ENCODE data around the gene SPDYE6.
"Not testable (repeated sequence)": the region's sequence is repeated elsewhere in the genome, so short reads cannot be mapped to it uniquely, and the experiment has no call there.

The SPDYE6 gene

GRCh38 chr7:102363549-102364393 is 7.5 kb upstream of the SPDYE6 start:
- DNase-seq (ENCODE audit: low spot score), result peak; percentile 95

GRCh38 chr7:102346983-102347382 is 9.3 kb downstream of the SPDYE6 start:
- DNase-seq (ENCODE audit: low spot score), result not testable (repeated sequence)

- not testable (repeated sequence) for DNase-seq (ENCODE audit: low spot score)
Observed at GRCh38 chr7:102340599-102341368, 15.5 kb downstream of the SPDYE6 start.

GRCh38 chr7:102337420-102337819 is 18.8 kb downstream of the SPDYE6 start:
- not testable (repeated sequence) for DNase-seq (ENCODE audit: low spot score)

GRCh38 chr7:102337002-102337401 is 19.2 kb downstream of the SPDYE6 start:
- not testable (repeated sequence) for DNase-seq (ENCODE audit: low spot score)

GRCh38 chr7:102335574-102335973 is 20.7 kb downstream of the SPDYE6 start:
- not testable (repeated sequence) for DNase-seq (ENCODE audit: low spot score)

GRCh38 chr7:102330666-102331460 is 25.4 kb downstream of the SPDYE6 start:
- not testable (repeated sequence) for DNase-seq (ENCODE audit: low spot score)

- not testable (repeated sequence) for DNase-seq (ENCODE audit: low spot score)
Observed at GRCh38 chr7:102329366-102329765, 26.9 kb downstream of the SPDYE6 start.

- DNase-seq (ENCODE audit: low spot score), result not testable (repeated sequence)
Observed at GRCh38 chr7:102328863-102329262, 27.4 kb downstream of the SPDYE6 start.

- DNase-seq (ENCODE audit: low spot score), result not testable (repeated sequence)
Observed at GRCh38 chr7:102327183-102327582, 29.1 kb downstream of the SPDYE6 start.

GRCh38 chr7:102326157-102326889 is 29.9 kb downstream of the SPDYE6 start:
- DNase-seq (ENCODE audit: low spot score), result no peak

- not testable (repeated sequence) for DNase-seq (ENCODE audit: low spot score)
Observed at GRCh38 chr7:102325106-102325505, 31.1 kb downstream of the SPDYE6 start.

- DNase-seq (ENCODE audit: low spot score), result no peak
Observed at GRCh38 chr7:102323914-102324195, 32.4 kb downstream of the SPDYE6 start.

- peak; percentile 9 for DNase-seq (ENCODE audit: low spot score)
Observed at GRCh38 chr7:102322202-102322715, 34.0 kb downstream of the SPDYE6 start.

- peak; percentile 55 for DNase-seq (ENCODE audit: low spot score)
Observed at GRCh38 chr7:102321351-102322201, 34.7 kb downstream of the SPDYE6 start.

- peak; percentile 22 for DNase-seq (ENCODE audit: low spot score)
Observed at GRCh38 chr7:102320601-102321350, 35.5 kb downstream of the SPDYE6 start.

- DNase-seq (ENCODE audit: low spot score), result peak; percentile 5
Observed at GRCh38 chr7:102320181-102320580, 36.1 kb downstream of the SPDYE6 start.

- DNase-seq (ENCODE audit: low spot score), result peak; percentile 14
Observed at GRCh38 chr7:102319671-102320070, 36.6 kb downstream of the SPDYE6 start.

- DNase-seq (ENCODE audit: low spot score), result peak; percentile 19
Observed at GRCh38 chr7:102318482-102318971, 37.7 kb downstream of the SPDYE6 start.

All from AG20443 (cell line).